Right cardiac atrium (tissue), 5 donors: ENCODE data around the gene GTPBP10. TPM values are rescaled to one million over a fixed set of nuclear protein-coding genes. Genes with fewer than 3 reads are reported as not detected.

Experiments
- ATAC-seq, 2 donors: fragments of 200-7000 bp; cut with Tn5 transposase; one replicate each; pipeline versions ENCODE4 v1.8.0 to v1.9.1; 2020; ENCODE audit warnings: moderate library complexity in 2 of 2, mild to moderate bottlenecking in 1 of 2
- DNase-seq, 3 donors: peaks; one replicate each; pipeline ENCODE4 v3.0.0-alpha.2; 2020
- H3K27ac ChIP-seq: one replicate; pipeline ENCODE4 v1.5.1; 2013; ENCODE audit warnings: mild to moderate bottlenecking, low read length, control low read depth, moderate library complexity
- H3K27me3 ChIP-seq: one replicate; pipeline ENCODE4 v1.6.1; 2013; ENCODE audit not compliant: control insufficient read depth, insufficient read depth
- H3K4me1 ChIP-seq: one replicate; pipeline ENCODE4 v1.6.1; 2013; ENCODE audit warnings: low read length; ENCODE audit not compliant: control insufficient read depth, insufficient read depth
- H3K4me3 ChIP-seq: one replicate; pipeline ENCODE4 v1.5.1; 2013; ENCODE audit warnings: low read length, control low read depth
- H3K9me3 ChIP-seq: one replicate; pipeline ENCODE4 v1.6.1; 2013; ENCODE audit warnings: low read length; ENCODE audit not compliant: control insufficient read depth
- WGBS: extraction: QIAGEN DNeasy Blood & Tissue Kit; methylation state at CpG from one replicate; pipeline ENCODE4 v1.1.7; 2013; 5-methylcytosine and 5-hydroxymethylcytosine counted together
- intact Hi-C, 4 donors: fragments of 100-400 bp; cut with DNase I; formaldehyde crosslinking; loops; one replicate each; pipeline versions ENCODE4 v1.11.0 to v1.14.0; 2022 to 2023
- polyA plus RNA-seq: library from polyadenylated mRNA; stranded (reverse); fragments of 200-250 nt; gene quantifications from one replicate; pipeline ENCODE4 v1.2.3, GENCODE V29; 2013
- total RNA-seq, 4 donors: library from RNA; stranded (reverse); fragmentation: NEBNext Ultra II Directional; extraction: Animal tissue kit (Norgen Biotek cat#: 25700); gene quantifications; one replicate each; pipeline ENCODE4 v1.2.1, GENCODE V29; 2021
- donor health status: healthy with polysubstance abuse.
- donor health status: DM: no; HTN: yes; CAD: no.
- donor health status: DM: no; HTN: no; CAD: no.
- donor health status: DM: no; HTN: yes; CAD: no; lungs with severe emphysema.
- donor health status: DM: yes; HTN: yes; CAD: no.

The GTPBP10 gene
- total and polyA plus RNA-seq, 5 donors = 11.7 to 25.9 (median 20.1) TPM

- H3K4me3 ChIP-seq = no peak overlapping the region
Observed at GRCh38 chr7:90404777-90405176, 58.3 kb downstream of the GTPBP10 start.

GRCh38 chr7:90407484-90407821 is 60.9 kb downstream of the GTPBP10 start:
- Histone ChIP-seq H3K9me3 (no peaks in the 10 kb centered on the region), H3K4me3 (no peak overlapping the region), H3K27ac (no peak overlapping the region), H3K4me1 (peaks cover 10% of the 10 kb centered on the region), H3K27me3 (no peaks in the 10 kb centered on the region)
- DNase-seq (no peak), ATAC-seq (no peak)
- 86% methylated on average over 1 of the region's 1 CpG for WGBS
- intact Hi-C loops = no loop called here

More at GRCh38 chr7:90404777-90405176, 58.3 kb downstream of the GTPBP10 start:
- peaks cover 6% of the 10 kb centered on the region for H3K4me1 ChIP-seq
- H3K27ac ChIP-seq = peak overlapping the region; percentile 67
- no peak for DNase-seq
- 89% methylated on average over 4 of the region's 4 CpGs for WGBS
- ATAC-seq = no peak
- H3K27me3 ChIP-seq = no peaks in the 10 kb centered on the region
- intact Hi-C loops = loop anchor here in 1 of 4 donors (5.0 kb wide), 1 partner anchor 57 kb away; the partner anchor contains the start of gene GTPBP10
- H3K9me3 ChIP-seq = no peaks in the 10 kb centered on the region

- Histone ChIP-seq H3K4me3 (no peak overlapping the region), H3K27ac (no peak overlapping the region), H3K4me1 (peaks cover 13% of the 10 kb centered on the region), H3K9me3 (no peaks in the 10 kb centered on the region), H3K27me3 (no peaks in the 10 kb centered on the region)
- ATAC-seq (no peak), DNase-seq (no peak)
- WGBS = 95% methylated on average over 1 of the region's 1 CpG
- intact Hi-C loops = no loop called here
Observed at GRCh38 chr7:90408142-90408541, 61.6 kb downstream of the GTPBP10 start.

- Histone ChIP-seq H3K4me3 (no peak overlapping the region), H3K27ac (no peak overlapping the region), H3K9me3 (no peaks in the 10 kb centered on the region), H3K4me1 (peaks cover 13% of the 10 kb centered on the region), H3K27me3 (no peaks in the 10 kb centered on the region)
- 55% methylated on average over 3 of the region's 3 CpGs for WGBS
- DNase-seq = no peak
- intact Hi-C loops = no loop called here
- ATAC-seq = peak; percentile 25 to 37
Observed at GRCh38 chr7:90409667-90410066, 63.2 kb downstream of the GTPBP10 start.

- WGBS = 78% methylated on average over 2 of the region's 2 CpGs
- Histone ChIP-seq H3K4me1 (peaks cover 9% of the 10 kb centered on the region), H3K27me3 (no peaks in the 10 kb centered on the region), H3K4me3 (no peak overlapping the region), H3K27ac (no peak overlapping the region), H3K9me3 (no peaks in the 10 kb centered on the region)
- intact Hi-C loops = no loop called here
- ATAC-seq (peak in 1 of 2 donors; percentile 33), DNase-seq (no peak)
Observed at GRCh38 chr7:90411510-90411909, 65.0 kb downstream of the GTPBP10 start.

- intact Hi-C loops = no loop called here
- H3K27me3 ChIP-seq = no peaks in the 10 kb centered on the region
- no peak overlapping the region for H3K27ac ChIP-seq
- H3K4me1 ChIP-seq = peaks cover 9% of the 10 kb centered on the region
- H3K9me3 ChIP-seq = no peaks in the 10 kb centered on the region
- ATAC-seq (peak; percentile 28 to 41), DNase-seq (peak in 1 of 3 donors; percentile 52)
- no peak overlapping the region for H3K4me3 ChIP-seq
- WGBS = 91% methylated on average over 11 of the region's 11 CpGs
Observed at GRCh38 chr7:90412458-90413184, 66.1 kb downstream of the GTPBP10 start.

GRCh38 chr7:90413185-90413528 is 66.6 kb downstream of the GTPBP10 start:
- H3K4me3 ChIP-seq = no peak overlapping the region
- H3K27ac ChIP-seq = no peak overlapping the region
- H3K9me3 ChIP-seq = no peaks in the 10 kb centered on the region
- peaks cover 8% of the 10 kb centered on the region for H3K4me1 ChIP-seq
- 96% methylated on average over 2 of the region's 2 CpGs for WGBS
- ATAC-seq (no peak), DNase-seq (no peak)
- H3K27me3 ChIP-seq = no peaks in the 10 kb centered on the region
- intact Hi-C loops = no loop called here

- H3K9me3 ChIP-seq = no peaks in the 10 kb centered on the region
- H3K4me1 ChIP-seq = peaks cover 5% of the 10 kb centered on the region
- DNase-seq (no peak), ATAC-seq (peak; percentile 71 to 82)
- intact Hi-C loops = loop anchor here in 2 of 4 donors (10.0 kb wide), 3 partner anchors 107 to 267 kb away; partner anchors contain the start of gene STEAP1 (in 1 of the 2)
- no peaks in the 10 kb centered on the region for H3K27me3 ChIP-seq
- 58% methylated on average over 6 of the region's 6 CpGs for WGBS
- H3K27ac ChIP-seq = peak overlapping the region; percentile 48
- H3K4me3 ChIP-seq = no peak overlapping the region
Observed at GRCh38 chr7:90421651-90422050, 75.1 kb downstream of the GTPBP10 start.

GRCh38 chr7:90424720-90425119 is 78.2 kb downstream of the GTPBP10 start:
- no peak for DNase-seq
- ATAC-seq = no peak
- intact Hi-C loops = loop anchor here in 2 of 4 donors (10.0 kb wide), 3 partner anchors 110 to 270 kb away; partner anchors contain the start of gene STEAP1 (in 1 of the 2)
- H3K4me1 ChIP-seq = peaks cover 5% of the 10 kb centered on the region
- H3K27ac ChIP-seq = no peak overlapping the region
- H3K4me3 ChIP-seq = no peak overlapping the region
- no peaks in the 10 kb centered on the region for H3K9me3 ChIP-seq
- WGBS = 87% methylated on average over 3 of the region's 3 CpGs
- H3K27me3 ChIP-seq = no peaks in the 10 kb centered on the region

GRCh38 chr7:90425376-90425775 is 78.9 kb downstream of the GTPBP10 start:
- H3K27me3 ChIP-seq = no peaks in the 10 kb centered on the region
- H3K27ac ChIP-seq = no peak overlapping the region
- no peak for DNase-seq
- no peaks in the 10 kb centered on the region for H3K9me3 ChIP-seq
- no peak overlapping the region for H3K4me3 ChIP-seq
- H3K4me1 ChIP-seq = peaks cover 5% of the 10 kb centered on the region
- no peak for ATAC-seq
- intact Hi-C loops = loop anchor here in 2 of 4 donors (10.0 kb wide), 3 partner anchors 111 to 271 kb away; partner anchors contain the start of gene STEAP1 (in 1 of the 2)
- 85% methylated on average over 2 of the region's 2 CpGs for WGBS

- WGBS = 87% methylated on average over 6 of the region's 6 CpGs
- intact Hi-C loops = loop anchor here in 1 of 4 donors (10.0 kb wide), 2 partner anchors 136 to 266 kb away; no protein-coding TSS in a partner anchor
Observed at GRCh38 chr7:90430614-90431460, 84.3 kb downstream of the GTPBP10 start.

More at GRCh38 chr7:90430614-90431460, 84.3 kb downstream of the GTPBP10 start:
- no peak for ATAC-seq
- no peak for DNase-seq
- Histone ChIP-seq H3K4me1 (no peaks in the 10 kb centered on the region), H3K4me3 (no peak overlapping the region), H3K27ac (no peak overlapping the region), H3K27me3 (no peaks in the 10 kb centered on the region), H3K9me3 (no peaks in the 10 kb centered on the region)
